Neural progenitor cell (in vitro differentiated cells): ENCODE results near the gene TMEM37. TPM values are rescaled to one million over a fixed set of nuclear protein-coding genes. Genes with fewer than 3 reads are reported as not detected.

ENCODE experiments used
- DNase-seq: peaks from one replicate; pipeline ENCODE4 v3.0.0-alpha.2; 2016; ENCODE audit warnings: low spot score
- H2AFZ ChIP-seq: fragments of 200-600 bp; sonication (generic); replicated peaks from 2 replicates; pipeline ENCODE4 v1.6.1; 2016; ENCODE audit warnings: antibody characterized with exemption
- H3F3A ChIP-seq: fragments of 200-600 bp; sonication (generic); 2 replicates; pipeline ENCODE4 v1.6.1; 2016; ENCODE audit warnings: antibody characterized with exemption, low read depth
- H3K27ac ChIP-seq: fragments of 200-600 bp; sonication (generic); 2 replicates; pipeline ENCODE4 v1.5.1; 2016; ENCODE audit warnings: mild to moderate bottlenecking
- H3K27me3 ChIP-seq: fragments of 200-600 bp; sonication (generic); 2 replicates; pipeline ENCODE4 v1.6.1; 2016; ENCODE audit warnings: mild to moderate bottlenecking, moderate library complexity
- H3K36me3 ChIP-seq: fragments of 200-600 bp; sonication (generic); 2 replicates; pipeline ENCODE4 v1.5.1; 2016
- H3K4me1 ChIP-seq: fragments of 200-600 bp; sonication (generic); 2 replicates; pipeline ENCODE4 v1.6.1; 2016; ENCODE audit warnings: mixed run types
- H3K4me2 ChIP-seq: fragments of 200-600 bp; sonication (generic); 2 replicates; pipeline ENCODE4 v1.6.1; 2016
- H3K4me3 ChIP-seq: fragments of 200-600 bp; sonication (generic); 2 replicates; pipeline ENCODE4 v1.5.1; 2016
- H3K79me2 ChIP-seq: fragments of 200-600 bp; sonication (generic); 2 replicates; pipeline ENCODE4 v1.6.1; 2016; ENCODE audit warnings: low read depth
- H3K9ac ChIP-seq: fragments of 200-600 bp; sonication (generic); 2 replicates; pipeline ENCODE4 v1.6.1; 2016
- H3K9me3 ChIP-seq: fragments of 200-600 bp; sonication (generic); 2 replicates; pipeline ENCODE4 v1.5.1; 2016; ENCODE audit warnings: low read depth
- H4K20me1 ChIP-seq: fragments of 200-600 bp; sonication (generic); 2 replicates; pipeline ENCODE4 v1.6.1; 2016; ENCODE audit warnings: low read depth
- H3K27ac Mint-ChIP-seq: 3 replicates; pipeline ENCODE4 v1.8.0; 2021; ENCODE audit warnings: mixed read lengths
- H3K27me3 Mint-ChIP-seq: 2 replicates; pipeline ENCODE4 v1.8.0; 2022; ENCODE audit warnings: low read depth, mild to moderate bottlenecking, inconsistent platforms, moderate library complexity, mixed read lengths; ENCODE audit not compliant: insufficient read depth
- H3K36me3 Mint-ChIP-seq: 3 replicates; pipeline ENCODE4 v1.8.0; 2021; ENCODE audit warnings: mixed read lengths
- H3K4me1 Mint-ChIP-seq: 3 replicates; pipeline ENCODE4 v1.8.0; 2021; ENCODE audit warnings: mixed read lengths
- H3K4me3 Mint-ChIP-seq: 3 replicates; pipeline ENCODE4 v1.8.0; 2021; ENCODE audit warnings: mild to moderate bottlenecking, moderate library complexity, mixed read lengths
- H3K9me3 Mint-ChIP-seq: 3 replicates; pipeline ENCODE4 v1.8.0; 2020; ENCODE audit warnings: mixed read lengths
- EZH2 ChIP-seq: fragments of 200-600 bp; sonication (generic); IDR thresholded peaks from 2 replicates; pipeline ENCODE4 v1.6.1; 2017; ENCODE audit warnings: antibody characterized with exemption, mild to moderate bottlenecking, moderate library complexity
- EZH2phosphoT487 ChIP-seq: fragments of 200-600 bp; sonication (generic); IDR thresholded peaks from 2 replicates; pipeline ENCODE4 v1.6.1; 2017; ENCODE audit warnings: antibody characterized with exemption
- total RNA-seq: library from RNA; depleted of rRNA; stranded (reverse); fragments of >200 nt; gene quantifications from 2 replicates; pipeline ENCODE4 v1.2.3, GENCODE V29; 2015; ENCODE audit warnings: low replicate concordance
- TF ChIP-seq, protein P1 (sequence below): fragments of 200-600 bp; sonication (generic); IDR thresholded peaks from 2 replicates; pipeline ENCODE4 v1.5.1; 2017; ENCODE audit warnings: antibody characterized with exemption, mild to moderate bottlenecking

The TMEM37 gene
- total RNA-seq, 1 donor from 2014 or later = 1.0 TPM

DNA sequence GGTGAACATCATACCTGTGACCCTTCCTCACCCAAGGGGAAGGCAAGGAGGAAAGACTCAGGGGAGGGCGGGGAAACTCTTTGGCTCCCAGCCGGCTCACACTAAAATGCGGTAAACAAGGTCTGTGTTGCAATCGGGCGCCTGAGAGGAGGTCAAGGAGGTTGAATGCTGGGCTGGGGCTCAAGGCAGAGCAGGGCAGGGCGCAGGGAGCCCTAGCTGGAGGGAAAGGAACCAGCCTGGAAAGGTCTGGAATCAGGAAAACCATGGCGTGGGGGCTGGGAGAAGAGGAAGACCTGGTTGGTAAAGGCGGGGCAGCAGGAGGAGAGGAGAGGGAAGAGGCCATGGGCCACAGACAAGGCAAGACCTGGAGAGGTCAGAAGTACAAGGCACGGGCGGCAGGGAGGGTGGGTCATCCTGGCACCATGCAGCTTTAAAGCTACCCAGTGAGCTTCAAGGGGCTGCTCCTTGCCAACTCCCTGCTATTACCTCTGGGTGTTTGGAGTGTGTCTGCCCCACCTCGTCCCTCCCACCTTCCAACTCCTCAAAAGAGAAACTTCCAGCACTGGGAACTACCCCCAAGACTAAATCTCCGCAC, 4.8 kb upstream of the TMEM37 start:
- Histone ChIP-seq H4K20me1 (no peaks in the 10 kb centered on the region), H3K9ac (no peak overlapping the region), H3K4me2 (no peak overlapping the region), H3K9me3 (no peaks in the 10 kb centered on the region), H3K4me3 (no peak overlapping the region), H3K27me3 (peaks cover 9% of the 10 kb centered on the region), H3K36me3 (no peaks in the 10 kb centered on the region), H3F3A (peaks cover 31% of the 10 kb centered on the region), H3K79me2 (no peaks in the 10 kb centered on the region), H3K27ac (no peak overlapping the region), H3K4me1 (peaks cover 5% of the 10 kb centered on the region), H2AFZ (no peak overlapping the region)
- no peaks in the 10 kb centered on the region for H3K36me3 Mint-ChIP-seq
- H3K4me3 Mint-ChIP-seq = no peak overlapping the region
- DNase-seq = no peak
- TF ChIP-seq EZH2 = no peak
- no peak for TF ChIP-seq EZH2phosphoT487
- TF ChIP-seq, protein P1, sequence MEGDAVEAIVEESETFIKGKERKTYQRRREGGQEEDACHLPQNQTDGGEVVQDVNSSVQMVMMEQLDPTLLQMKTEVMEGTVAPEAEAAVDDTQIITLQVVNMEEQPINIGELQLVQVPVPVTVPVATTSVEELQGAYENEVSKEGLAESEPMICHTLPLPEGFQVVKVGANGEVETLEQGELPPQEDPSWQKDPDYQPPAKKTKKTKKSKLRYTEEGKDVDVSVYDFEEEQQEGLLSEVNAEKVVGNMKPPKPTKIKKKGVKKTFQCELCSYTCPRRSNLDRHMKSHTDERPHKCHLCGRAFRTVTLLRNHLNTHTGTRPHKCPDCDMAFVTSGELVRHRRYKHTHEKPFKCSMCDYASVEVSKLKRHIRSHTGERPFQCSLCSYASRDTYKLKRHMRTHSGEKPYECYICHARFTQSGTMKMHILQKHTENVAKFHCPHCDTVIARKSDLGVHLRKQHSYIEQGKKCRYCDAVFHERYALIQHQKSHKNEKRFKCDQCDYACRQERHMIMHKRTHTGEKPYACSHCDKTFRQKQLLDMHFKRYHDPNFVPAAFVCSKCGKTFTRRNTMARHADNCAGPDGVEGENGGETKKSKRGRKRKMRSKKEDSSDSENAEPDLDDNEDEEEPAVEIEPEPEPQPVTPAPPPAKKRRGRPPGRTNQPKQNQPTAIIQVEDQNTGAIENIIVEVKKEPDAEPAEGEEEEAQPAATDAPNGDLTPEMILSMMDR = no peak
- peaks cover 21% of the 10 kb centered on the region for H3K27me3 Mint-ChIP-seq
- H3K9me3 Mint-ChIP-seq = peaks cover 7% of the 10 kb centered on the region
- no peak overlapping the region for H3K27ac Mint-ChIP-seq
- peaks cover 48% of the 10 kb centered on the region for H3K4me1 Mint-ChIP-seq

DNA sequence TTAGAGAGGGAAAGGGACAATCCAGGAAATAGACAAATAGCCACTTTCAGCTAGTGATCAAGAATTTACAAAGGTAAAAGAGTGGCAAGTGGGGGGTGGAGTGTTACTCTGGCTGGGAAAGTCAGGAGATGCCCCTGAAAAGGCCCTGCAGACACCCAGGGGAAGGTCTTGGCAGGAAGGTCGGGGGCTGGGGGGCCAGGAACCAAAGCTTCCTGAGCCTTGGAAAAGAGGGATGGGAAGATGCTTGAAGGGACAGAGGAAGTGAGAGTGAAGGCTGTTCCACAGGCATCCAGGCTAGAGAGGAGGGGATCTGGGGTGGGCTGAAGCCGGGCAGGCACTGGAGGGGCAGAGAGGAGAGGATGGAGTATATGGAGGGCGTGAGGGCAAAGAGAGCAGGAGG, 3.9 kb upstream of the TMEM37 start:
- Mint-ChIP-seq H3K4me1 (peaks cover 51% of the 10 kb centered on the region), H3K27me3 (peaks cover 24% of the 10 kb centered on the region), H3K36me3 (no peaks in the 10 kb centered on the region), H3K9me3 (peaks cover 4% of the 10 kb centered on the region), H3K4me3 (no peak overlapping the region), H3K27ac (peak overlapping the region; percentile 36)
- Histone ChIP-seq H3K4me1 (peaks cover 13% of the 10 kb centered on the region), H4K20me1 (no peaks in the 10 kb centered on the region), H3K36me3 (no peaks in the 10 kb centered on the region), H3K9me3 (no peaks in the 10 kb centered on the region), H2AFZ (no peak overlapping the region), H3F3A (peaks cover 31% of the 10 kb centered on the region), H3K27me3 (peaks cover 18% of the 10 kb centered on the region), H3K4me2 (no peak overlapping the region), H3K79me2 (no peaks in the 10 kb centered on the region), H3K4me3 (no peak overlapping the region), H3K27ac (no peak overlapping the region), H3K9ac (no peak overlapping the region)
- no peak for DNase-seq
- TF ChIP-seq EZH2 (no peak), EZH2phosphoT487 (no peak)
- TF ChIP-seq, protein P1 = no peak

DNA sequence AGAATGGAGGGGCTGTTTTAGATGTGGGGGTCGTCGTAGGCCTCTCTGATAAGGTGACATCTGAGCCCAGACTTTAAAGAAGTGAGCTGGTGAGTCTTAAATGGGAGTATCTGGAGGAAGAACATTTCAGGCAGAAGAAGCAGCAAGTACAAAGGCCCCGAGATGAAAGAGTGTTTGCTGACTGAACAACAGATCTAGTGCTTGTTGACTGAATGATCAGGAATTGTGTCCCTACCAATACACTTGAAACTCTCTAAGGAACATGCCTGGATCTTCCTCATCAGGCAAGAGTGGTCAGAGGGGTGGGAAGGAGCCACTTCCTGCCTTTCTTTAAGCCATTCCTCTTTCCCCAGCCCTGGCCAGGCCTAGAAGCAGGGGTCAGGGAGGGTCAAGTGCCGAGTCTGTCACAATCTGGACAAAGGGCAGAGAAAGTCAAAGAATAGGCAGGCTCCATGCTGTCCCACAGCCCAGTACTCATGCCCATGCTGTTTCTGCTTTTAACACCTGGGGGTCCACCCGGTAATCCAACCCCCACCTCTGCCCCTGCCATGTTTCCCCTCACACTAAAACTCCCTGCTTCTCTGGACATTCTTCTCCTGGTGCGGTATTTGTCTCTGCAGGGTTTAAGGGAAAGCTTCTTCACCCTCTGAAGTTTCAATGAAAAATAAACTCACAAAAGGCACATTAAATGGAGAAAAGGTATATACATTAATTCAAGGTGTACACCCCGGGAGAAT, 3.0 kb upstream of the TMEM37 start:
- H3F3A ChIP-seq = peaks cover 34% of the 10 kb centered on the region
- no peak overlapping the region for H3K4me2 ChIP-seq
- H3K4me1 Mint-ChIP-seq = peaks cover 49% of the 10 kb centered on the region
- H3K27ac ChIP-seq = no peak overlapping the region
- no peaks in the 10 kb centered on the region for H4K20me1 ChIP-seq
- H3K27ac Mint-ChIP-seq = no peak overlapping the region
- no peaks in the 10 kb centered on the region for H3K36me3 Mint-ChIP-seq
- TF ChIP-seq EZH2phosphoT487 = no peak
- no peak for TF ChIP-seq EZH2
- TF ChIP-seq, protein P1 = no peak
- peaks cover 13% of the 10 kb centered on the region for H3K4me1 ChIP-seq
- no peak overlapping the region for H3K4me3 ChIP-seq
- peaks cover 27% of the 10 kb centered on the region for H3K27me3 ChIP-seq
- peaks cover 27% of the 10 kb centered on the region for H3K27me3 Mint-ChIP-seq
- H3K9me3 ChIP-seq = no peaks in the 10 kb centered on the region
- peaks cover 4% of the 10 kb centered on the region for H3K9me3 Mint-ChIP-seq
- DNase-seq = no peak
- H3K4me3 Mint-ChIP-seq = no peak overlapping the region
- no peak overlapping the region for H3K9ac ChIP-seq
- H2AFZ ChIP-seq = no peak overlapping the region
- no peaks in the 10 kb centered on the region for H3K79me2 ChIP-seq
- H3K36me3 ChIP-seq = no peaks in the 10 kb centered on the region
